K562 (cell line): ENCODE results near the gene CDC27. TPM values are rescaled to one million over a fixed set of nuclear protein-coding genes. Genes with fewer than 3 reads are reported as not detected.

Experiments
- BRD4 ChIP-seq: fragments of 200-600 bp; sonication (generic); IDR thresholded peaks from 2 replicates; pipeline ENCODE4 v1.6.1; 2017; ENCODE audit warnings: inconsistent platforms
- CBX1 ChIP-seq: sonication (generic); IDR thresholded peaks from 2 replicates; pipeline ENCODE4 v1.6.1; 2016; ENCODE audit warnings: antibody characterized with exemption, low read depth, mild to moderate bottlenecking
- CBX2 ChIP-seq: fragments of 200-600 bp; sonication (generic); IDR thresholded peaks from one replicate; pipeline ENCODE4 v1.6.1; 2012; ENCODE audit warnings: mild to moderate bottlenecking, low read length, inconsistent platforms; ENCODE audit not compliant: insufficient read depth, poor library complexity, severe bottlenecking
- ESRRB ChIP-seq: fragments of 250-450 bp; sonication (Bioruptor Pico); IDR thresholded peaks from 2 replicates; pipeline ENCODE4 v1.5.0; 2020; ENCODE audit warnings: mild to moderate bottlenecking, moderate library complexity, borderline replicate concordance
- HNRNPH1 ChIP-seq: fragments of 200-400 bp; formaldehyde crosslinking; optimal IDR thresholded peaks from 2 replicates; pipeline ENCODE3; 2017; ENCODE audit warnings: low read depth, mild to moderate bottlenecking, low read length, moderate library complexity
- MAFK ChIP-seq: IDR thresholded peaks from 2 replicates; pipeline ENCODE4 v1.6.1; 2011; ENCODE audit warnings: low read length, improper control_type of control experiment
- MBD2 ChIP-seq: sonication (generic); IDR thresholded peaks from 2 replicates; pipeline ENCODE4 v1.6.1; 2016; ENCODE audit warnings: low read depth, borderline replicate concordance
- PCBP2 ChIP-seq: fragments of 200-400 bp; formaldehyde crosslinking; IDR thresholded peaks from 2 replicates; pipeline ENCODE4 v1.6.1; 2018; ENCODE audit warnings: low read length, low read depth, mild to moderate bottlenecking, moderate library complexity; ENCODE audit not compliant: poor library complexity, severe bottlenecking
- PHTF2 ChIP-seq: fragments of 250-450 bp; sonication (Bioruptor Pico); IDR thresholded peaks from 2 replicates; pipeline ENCODE4 v1.5.0; 2021; ENCODE audit warnings: mild to moderate bottlenecking
- POLR2G ChIP-seq: fragments of 200-400 bp; formaldehyde crosslinking; IDR thresholded peaks from 2 replicates; pipeline ENCODE4 v1.6.1; 2017; ENCODE audit warnings: low read depth, mild to moderate bottlenecking, antibody characterized with exemption, low read length, moderate library complexity
- PTTG1 ChIP-seq: fragments of 450-650 bp; IDR thresholded peaks from 2 replicates; pipeline ENCODE4 v1.6.1; 2016; ENCODE audit warnings: low read depth, mild to moderate bottlenecking, missing genetic modification characterization, missing compliant biosample characterization
- RFX7 ChIP-seq: fragments of 250-450 bp; sonication (Bioruptor Pico); IDR thresholded peaks from 2 replicates; pipeline ENCODE4 v1.5.1; 2021; ENCODE audit warnings: mild to moderate bottlenecking
- SAP30 ChIP-seq: fragments of 200-600 bp; sonication (generic); IDR thresholded peaks from 2 replicates; pipeline ENCODE4 v1.6.1; 2012; ENCODE audit warnings: borderline replicate concordance, low read depth, mild to moderate bottlenecking, moderate library complexity, low read length, control low read depth, inconsistent platforms; ENCODE audit not compliant: insufficient read depth, poor library complexity, severe bottlenecking
- SIN3B ChIP-seq: fragments of 450-650 bp; IDR thresholded peaks from 2 replicates; pipeline ENCODE4 v1.6.1; 2017; ENCODE audit warnings: low read depth, mild to moderate bottlenecking, moderate library complexity
- TCF3 ChIP-seq: sonication (generic); formaldehyde crosslinking; IDR thresholded peaks from 2 replicates; pipeline ENCODE4 v1.4.0; 2020; ENCODE audit warnings: mild to moderate bottlenecking, missing genetic modification reagents
- XRCC3 ChIP-seq: fragments of 450-650 bp; IDR thresholded peaks from 2 replicates; pipeline ENCODE4 v1.6.1; 2017; ENCODE audit warnings: mild to moderate bottlenecking, moderate library complexity
- ZNF316 ChIP-seq: fragments of 450-650 bp; IDR thresholded peaks from 2 replicates; pipeline ENCODE4 v1.6.1; 2016
- ZNF699 ChIP-seq: fragments of 250-450 bp; sonication (Bioruptor Pico); IDR thresholded peaks from 2 replicates; pipeline ENCODE4 v1.8.0; 2021; ENCODE audit warnings: mild to moderate bottlenecking, moderate library complexity; ENCODE audit not compliant: insufficient replicate concordance
- polyA plus RNA-seq, 8 experiments: library from polyadenylated mRNA; depleted of rRNA in 4 of 8; stranded (reverse) in 5 of 8; unstranded in 3 of 8; fragments of >200 nt; fragmentation: Nextera tagmentation in 2 of 8; fragmentation: Illumina TruSeq in 1 of 8; extraction: Ambion mirVana in 2 of 8; extraction: Trizol in 1 of 8; gene quantifications; 2 replicates each; pipeline versions ENCODE4 v1.2.1 to v1.2.3, GENCODE V29; 2011 to 2014; ENCODE audit warnings: inconsistent platforms in 1 of 8, missing spikeins in 1 of 8
- total RNA-seq, 7 experiments: library from RNA; depleted of rRNA in 6 of 7; stranded (reverse); fragments of >200 nt in 6 of 7; fragmentation: Illumina TruSeq in 2 of 7; extraction: Trizol in 2 of 7; gene quantifications; 2 replicates each; pipeline versions ENCODE4 v1.2.1 to v1.2.3, GENCODE V29; 2011 to 2021; ENCODE audit warnings: low replicate concordance in 1 of 7
- TF ChIP-seq, protein P1 (sequence below): fragments of 250-450 bp; sonication (Bioruptor Pico); IDR thresholded peaks from 2 replicates; pipeline ENCODE4 v1.8.0; 2022; ENCODE audit warnings: inconsistent platforms, mild to moderate bottlenecking, moderate library complexity, borderline replicate concordance
- TF ChIP-seq, protein P2 (sequence below): fragments of 450-650 bp; formaldehyde crosslinking; IDR thresholded peaks from 2 replicates; pipeline ENCODE4 v1.4.0; 2020; ENCODE audit warnings: mild to moderate bottlenecking
- TF ChIP-seq, protein P3 (sequence below): sonication (generic); formaldehyde crosslinking; IDR thresholded peaks from 2 replicates; pipeline ENCODE4 v1.8.0; 2022; ENCODE audit warnings: mild to moderate bottlenecking, missing genetic modification reagents
- TF ChIP-seq, protein P4 (sequence below): fragments of 450-650 bp; IDR thresholded peaks from 2 replicates; pipeline ENCODE4 v1.6.1; 2018; ENCODE audit warnings: mild to moderate bottlenecking, low read depth; ENCODE audit not compliant: partially characterized antibody

The CDC27 gene
- total and polyA plus RNA-seq, 9 of the 15 experiments (the other 6 are each of a cell fraction or from before 2014, with no cell fraction given), result 28.6 to 155 (median 94.1) TPM

DNA sequence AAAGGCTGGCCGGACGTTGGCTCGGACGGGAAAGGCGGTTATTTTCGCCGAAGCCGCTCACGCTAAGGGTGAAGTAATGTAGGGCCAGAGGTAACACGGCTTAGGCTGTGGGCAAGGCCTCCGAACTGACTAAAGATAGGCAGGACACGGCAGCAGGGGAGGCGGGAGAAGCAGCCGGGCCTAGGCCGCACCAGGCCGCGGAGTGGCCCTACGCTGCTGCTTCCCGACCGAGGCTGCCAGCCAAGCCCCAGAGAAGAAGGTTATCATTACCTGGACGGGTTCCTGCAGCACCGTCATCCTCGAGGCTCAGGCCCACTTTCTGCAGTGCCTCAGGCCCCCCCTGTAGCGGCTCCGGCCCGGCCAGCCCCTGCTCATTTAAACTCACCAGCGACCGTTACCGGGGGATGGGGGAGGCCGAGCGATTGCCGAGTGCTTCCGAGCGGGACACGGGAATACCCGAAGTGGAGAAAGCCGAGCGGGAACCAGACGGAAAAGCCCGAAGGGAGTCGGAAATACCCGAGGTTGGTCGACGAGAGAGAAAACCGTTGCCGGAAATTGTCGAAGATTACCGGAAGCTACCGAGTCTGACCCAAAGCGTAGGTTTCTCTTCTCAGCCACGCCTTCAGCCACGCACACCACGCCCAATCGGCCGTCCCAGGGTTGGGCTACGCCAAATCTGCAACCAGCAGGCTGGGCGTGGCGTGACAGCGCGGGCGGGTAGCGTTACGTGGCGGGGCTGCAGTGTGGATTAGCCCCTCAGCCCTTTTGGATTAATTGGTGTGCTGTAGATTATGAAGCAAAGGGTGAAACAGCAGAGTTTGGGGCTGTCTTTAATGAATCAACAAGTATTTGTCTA lies at the start of gene CDC27 (continued):
- TF ChIP-seq ZNF699 (CRISPR knock-in tag) (no peak), XRCC3 (no peak), RFX7 (CRISPR knock-in tag) (no peak), HNRNPH1 (no peak), PCBP2 (no peak), TCF3 (peak; percentile 88), CBX1 (peak; percentile 85; the same call in 1 of the 2 replicates), POLR2G (peak; percentile 89), SAP30 (peak; percentile 65), CBX2 (no peak), SIN3B (peak; percentile 31; the same call in 1 of the 2 replicates), PTTG1 (tag) (no peak), MBD2 (no peak; the same call in 1 of the 2 replicates), MAFK (no peak), ESRRB (CRISPR knock-in tag) (no peak), BRD4 (peak; percentile 78), ZNF316 (peak; percentile 30; the same call in 1 of the 2 replicates), PHTF2 (CRISPR knock-in tag) (no peak)
- TF ChIP-seq, protein P1, sequence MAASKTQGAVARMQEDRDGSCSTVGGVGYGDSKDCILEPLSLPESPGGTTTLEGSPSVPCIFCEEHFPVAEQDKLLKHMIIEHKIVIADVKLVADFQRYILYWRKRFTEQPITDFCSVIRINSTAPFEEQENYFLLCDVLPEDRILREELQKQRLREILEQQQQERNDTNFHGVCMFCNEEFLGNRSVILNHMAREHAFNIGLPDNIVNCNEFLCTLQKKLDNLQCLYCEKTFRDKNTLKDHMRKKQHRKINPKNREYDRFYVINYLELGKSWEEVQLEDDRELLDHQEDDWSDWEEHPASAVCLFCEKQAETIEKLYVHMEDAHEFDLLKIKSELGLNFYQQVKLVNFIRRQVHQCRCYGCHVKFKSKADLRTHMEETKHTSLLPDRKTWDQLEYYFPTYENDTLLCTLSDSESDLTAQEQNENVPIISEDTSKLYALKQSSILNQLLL (CRISPR knock-in tag), result no peak
- TF ChIP-seq, protein P2, sequence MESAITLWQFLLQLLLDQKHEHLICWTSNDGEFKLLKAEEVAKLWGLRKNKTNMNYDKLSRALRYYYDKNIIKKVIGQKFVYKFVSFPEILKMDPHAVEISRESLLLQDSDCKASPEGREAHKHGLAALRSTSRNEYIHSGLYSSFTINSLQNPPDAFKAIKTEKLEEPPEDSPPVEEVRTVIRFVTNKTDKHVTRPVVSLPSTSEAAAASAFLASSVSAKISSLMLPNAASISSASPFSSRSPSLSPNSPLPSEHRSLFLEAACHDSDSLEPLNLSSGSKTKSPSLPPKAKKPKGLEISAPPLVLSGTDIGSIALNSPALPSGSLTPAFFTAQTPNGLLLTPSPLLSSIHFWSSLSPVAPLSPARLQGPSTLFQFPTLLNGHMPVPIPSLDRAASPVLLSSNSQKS (CRISPR knock-in tag), result no peak
- TF ChIP-seq, protein P3, sequence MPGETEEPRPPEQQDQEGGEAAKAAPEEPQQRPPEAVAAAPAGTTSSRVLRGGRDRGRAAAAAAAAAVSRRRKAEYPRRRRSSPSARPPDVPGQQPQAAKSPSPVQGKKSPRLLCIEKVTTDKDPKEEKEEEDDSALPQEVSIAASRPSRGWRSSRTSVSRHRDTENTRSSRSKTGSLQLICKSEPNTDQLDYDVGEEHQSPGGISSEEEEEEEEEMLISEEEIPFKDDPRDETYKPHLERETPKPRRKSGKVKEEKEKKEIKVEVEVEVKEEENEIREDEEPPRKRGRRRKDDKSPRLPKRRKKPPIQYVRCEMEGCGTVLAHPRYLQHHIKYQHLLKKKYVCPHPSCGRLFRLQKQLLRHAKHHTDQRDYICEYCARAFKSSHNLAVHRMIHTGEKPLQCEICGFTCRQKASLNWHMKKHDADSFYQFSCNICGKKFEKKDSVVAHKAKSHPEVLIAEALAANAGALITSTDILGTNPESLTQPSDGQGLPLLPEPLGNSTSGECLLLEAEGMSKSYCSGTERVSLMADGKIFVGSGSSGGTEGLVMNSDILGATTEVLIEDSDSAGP (CRISPR knock-in tag), result 0 out of 2 replicates have a peak, but pooled peaks have one; percentile 25
- TF ChIP-seq, protein P4, sequence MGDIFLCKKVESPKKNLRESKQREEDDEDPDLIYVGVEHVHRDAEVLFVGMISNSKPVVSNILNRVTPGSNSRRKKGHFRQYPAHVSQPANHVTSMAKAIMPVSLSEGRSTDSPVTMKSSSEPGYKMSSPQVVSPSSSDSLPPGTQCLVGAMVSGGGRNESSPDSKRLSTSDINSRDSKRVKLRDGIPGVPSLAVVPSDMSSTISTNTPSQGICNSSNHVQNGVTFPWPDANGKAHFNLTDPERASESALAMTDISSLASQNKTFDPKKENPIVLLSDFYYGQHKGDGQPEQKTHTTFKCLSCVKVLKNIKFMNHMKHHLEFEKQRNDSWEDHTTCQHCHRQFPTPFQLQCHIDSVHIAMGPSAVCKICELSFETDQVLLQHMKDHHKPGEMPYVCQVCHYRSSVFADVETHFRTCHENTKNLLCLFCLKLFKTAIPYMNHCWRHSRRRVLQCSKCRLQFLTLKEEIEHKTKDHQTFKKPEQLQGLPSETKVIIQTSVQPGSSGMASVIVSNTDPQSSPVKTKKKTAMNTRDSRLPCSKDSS, result no peak
